GM19397 (cell line): ENCODE measurements around the gene RECQL5.
A peak's percentile ranks its signal among the peaks of the same experiment; 100 is the strongest.

Experiments
- ATAC-seq: cut with Tn5 transposase; IDR thresholded peaks from one replicate; pipeline ENCODE4 v1.9.1; 2021; ENCODE audit warnings: mild to moderate bottlenecking, moderate library complexity; ENCODE audit not compliant: unreplicated experiment

The RECQL5 gene

GRCh38 chr17:75634754-75635609 is 32.0 kb downstream of the RECQL5 start:
- no peak for ATAC-seq

GRCh38 chr17:75634376-75634740 is 32.6 kb downstream of the RECQL5 start:
- no peak for ATAC-seq

DNA sequence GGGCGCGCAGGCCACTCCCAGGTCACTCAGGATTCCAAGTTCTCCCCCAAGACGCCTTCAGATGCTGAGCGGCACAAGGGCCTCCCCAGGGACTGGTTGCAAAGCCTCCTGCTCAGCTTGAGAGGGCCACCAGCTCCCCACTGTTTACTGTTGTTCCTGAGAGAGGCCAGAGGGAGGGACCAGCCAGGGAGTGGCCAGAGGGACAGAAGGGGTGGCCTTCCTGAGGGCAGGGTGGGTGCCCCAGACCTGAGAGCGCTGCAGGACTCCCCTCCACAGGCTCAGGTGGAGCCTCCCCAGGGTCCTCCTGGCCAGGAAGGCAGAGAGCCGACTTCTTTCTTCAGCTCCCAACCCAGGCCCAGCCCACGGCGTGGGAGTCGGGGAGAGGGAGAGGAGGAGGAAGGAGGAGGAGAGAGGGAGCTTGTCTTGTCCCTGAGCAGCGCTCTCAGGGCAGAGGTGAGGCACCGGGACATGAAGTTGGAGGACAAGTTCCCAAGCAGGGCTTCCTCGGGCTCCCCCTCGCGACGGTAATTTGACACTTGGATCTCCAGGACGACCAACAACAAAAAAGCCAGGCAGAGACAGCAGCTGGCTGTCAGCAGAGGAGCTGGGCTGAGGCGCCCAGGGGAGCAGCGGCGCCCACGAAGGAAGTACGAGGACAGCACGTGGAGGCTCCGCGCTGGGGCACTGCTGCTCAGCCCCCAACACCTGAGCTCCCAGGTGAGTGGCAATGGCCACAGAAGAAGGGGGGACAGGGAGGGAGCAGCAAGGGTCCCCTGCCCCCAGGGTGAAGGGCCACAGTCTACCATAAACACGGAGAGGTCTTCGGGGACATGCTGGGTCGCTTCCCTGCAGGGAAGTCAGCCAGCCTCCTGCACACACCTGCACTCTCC is 33.2 kb downstream of the RECQL5 start:
- no peak for ATAC-seq

- ATAC-seq: peak; percentile 46
Observed at GRCh38 chr17:75632863-75633485, 34.0 kb downstream of the RECQL5 start, which contains the start of gene SMIM5. Gene SMIM5, plus strand, starts transcription at chr17:75633434. Its CDS starts 6,768 bp downstream, at chr17:75640202.

DNA sequence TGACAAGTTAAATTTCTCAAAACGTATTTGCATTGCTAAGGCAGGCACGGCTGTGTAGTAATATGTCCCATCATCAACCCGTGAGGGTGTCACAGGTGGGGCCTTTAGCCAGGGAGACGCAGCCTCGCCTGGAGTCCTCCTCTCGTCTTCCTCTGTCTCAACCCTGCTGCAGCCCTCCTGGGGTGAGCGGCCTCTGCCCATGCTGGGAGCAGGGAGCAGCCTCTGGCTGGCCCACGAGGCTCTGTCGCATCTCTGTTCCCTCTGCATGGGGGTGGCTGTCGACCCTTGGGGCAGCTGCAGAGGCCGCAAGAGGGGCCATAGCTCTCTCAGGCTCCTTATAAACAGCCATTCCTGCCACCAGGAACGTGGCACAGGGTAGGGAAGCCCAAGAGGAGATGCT is 34.5 kb downstream of the RECQL5 start:
- ATAC-seq: no peak

DNA sequence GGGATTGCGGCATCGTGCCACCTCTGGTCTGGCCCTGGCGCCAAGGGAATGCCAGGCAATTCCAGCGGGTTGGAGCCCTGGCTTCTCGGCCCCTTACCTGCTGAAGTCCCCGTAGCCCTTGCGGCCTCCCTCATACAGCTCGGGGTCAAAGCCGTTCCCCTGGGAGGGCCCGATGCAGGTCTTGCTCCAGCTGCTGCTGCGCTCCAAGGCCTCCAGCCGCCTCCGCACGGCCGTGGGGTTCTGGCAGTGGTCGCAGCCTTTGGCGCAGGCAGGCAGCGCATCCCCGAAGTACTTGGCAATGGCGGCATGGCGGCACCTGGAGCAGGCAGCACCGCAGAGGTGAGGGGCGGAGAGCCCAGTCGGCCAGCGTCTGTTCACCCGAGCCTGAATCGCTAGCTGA is 35.6 kb downstream of the RECQL5 start:
- no peak for ATAC-seq

DNA sequence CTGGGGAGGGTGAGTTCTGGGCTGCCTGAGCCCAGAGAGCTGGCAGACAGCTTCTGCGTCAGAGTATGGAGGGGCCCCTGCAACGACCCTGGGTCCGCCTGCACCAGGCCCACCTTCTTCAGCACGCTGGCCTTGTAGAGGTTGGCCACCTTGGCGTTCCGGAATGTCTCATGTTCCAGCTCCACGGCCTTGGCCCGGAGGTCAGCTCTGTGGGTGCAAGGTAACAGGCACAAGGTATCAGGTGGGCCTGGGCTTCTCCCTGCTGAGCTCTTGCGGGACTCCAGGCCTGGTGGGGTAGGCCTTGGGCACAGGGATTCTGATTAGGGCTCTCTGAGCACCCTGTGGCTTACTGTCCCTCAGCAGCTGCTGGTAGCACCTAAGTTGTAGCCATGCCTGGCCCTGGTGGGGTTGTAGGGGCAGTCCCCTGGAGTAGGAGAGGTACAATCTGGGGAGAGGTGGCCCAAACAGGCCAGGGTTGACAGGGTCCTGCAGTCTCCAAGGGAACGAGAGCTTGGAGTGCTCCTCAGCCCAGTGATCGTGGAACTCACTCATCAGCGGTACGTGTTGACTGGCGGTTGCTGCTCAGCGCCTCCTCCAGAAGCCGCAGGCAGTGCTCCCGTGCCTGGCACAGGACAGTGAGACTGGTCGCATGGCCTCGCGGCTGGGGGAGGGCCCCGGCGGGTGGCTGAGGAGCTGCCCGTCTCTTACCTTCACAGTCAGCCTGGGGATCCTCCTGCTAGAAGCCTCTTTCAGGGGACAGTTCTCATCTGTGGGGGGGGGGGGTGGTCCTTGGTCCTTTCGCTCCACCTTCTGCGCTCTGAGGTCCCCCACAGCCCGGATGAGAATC is 36.7 kb downstream of the RECQL5 start:
- ATAC-seq: no peak

DNA sequence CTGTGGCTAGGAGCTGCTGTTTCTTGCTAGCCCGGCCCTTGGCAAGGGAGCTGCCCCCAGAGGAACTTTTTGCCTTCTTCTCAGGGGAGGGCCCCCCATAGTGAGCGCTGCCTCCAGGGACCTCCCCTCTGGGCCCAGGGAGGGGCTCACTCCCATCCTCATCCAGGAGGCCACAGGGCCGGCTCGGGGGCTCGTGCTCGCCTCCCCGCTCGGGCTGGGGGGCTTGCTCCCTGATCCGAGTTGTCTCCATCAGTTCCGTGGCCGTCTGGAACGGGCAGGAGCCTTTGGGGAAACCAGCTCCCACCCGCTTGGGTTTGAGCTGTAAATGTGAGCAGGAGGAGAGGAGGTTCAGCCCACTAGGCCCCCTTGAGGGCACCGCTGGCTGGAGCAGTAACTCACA is 37.8 kb downstream of the RECQL5 start:
- no peak for ATAC-seq

- no peak for ATAC-seq
Observed at GRCh38 chr17:75628425-75628824, 38.5 kb downstream of the RECQL5 start.

- no peak for ATAC-seq
Observed at GRCh38 chr17:75627094-75627493, 39.9 kb downstream of the RECQL5 start.

DNA sequence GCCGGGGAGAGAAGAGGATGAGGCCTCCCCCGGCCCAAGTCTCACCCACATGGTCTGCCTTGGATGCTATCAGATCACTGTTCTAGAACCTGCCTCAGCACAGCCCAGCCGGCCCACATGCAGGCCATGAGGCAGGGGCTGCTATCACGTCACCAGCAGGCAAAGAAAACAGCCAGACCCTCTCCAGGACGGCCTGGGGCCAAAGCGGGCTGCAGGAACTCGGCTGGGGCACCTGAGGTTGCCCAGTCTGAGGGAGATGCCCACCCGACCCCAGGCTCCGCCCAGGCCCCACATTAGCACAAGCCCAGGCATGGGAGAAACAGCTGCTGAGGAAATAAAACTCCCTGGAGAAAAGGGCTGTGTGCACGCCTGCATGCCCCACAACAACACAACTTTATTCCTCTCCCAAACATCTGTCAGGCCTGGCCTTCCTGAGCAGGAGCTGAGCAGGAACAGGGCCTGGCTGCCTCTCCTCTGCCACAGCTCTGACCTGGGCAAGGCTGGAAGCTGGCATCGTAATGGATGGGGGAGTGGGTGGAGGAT is 40.4 kb downstream of the RECQL5 start:
- ATAC-seq: no peak

- no peak for ATAC-seq
Observed at GRCh38 chr17:75625813-75626486, 41.0 kb downstream of the RECQL5 start.

GRCh38 chr17:75624714-75625345 is 42.1 kb downstream of the RECQL5 start:
- no peak for ATAC-seq

- ATAC-seq: no peak
Observed at GRCh38 chr17:75624021-75624420, 42.9 kb downstream of the RECQL5 start.

DNA sequence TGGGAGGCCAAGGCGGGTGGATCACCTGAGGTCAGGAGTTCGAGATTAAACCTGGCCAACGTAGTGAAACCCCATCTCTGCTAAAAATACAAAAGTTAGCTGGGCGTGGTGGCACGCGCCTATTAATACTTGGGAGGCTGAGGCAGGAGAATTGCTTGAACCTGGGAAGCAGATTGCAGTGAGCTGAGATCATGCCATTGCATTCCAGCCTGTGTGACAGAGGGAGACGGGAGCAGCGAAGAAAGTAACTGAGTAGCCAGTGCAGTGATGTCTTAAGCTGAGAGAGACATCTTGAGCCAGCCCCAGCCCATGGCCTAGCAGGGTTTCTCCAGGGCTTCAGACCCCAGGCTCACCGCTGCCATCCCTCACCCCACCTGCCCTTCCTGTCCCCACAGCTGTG is 43.6 kb downstream of the RECQL5 start:
- ATAC-seq: no peak

GRCh38 chr17:75622771-75623273 is 44.1 kb downstream of the RECQL5 start:
- no peak for ATAC-seq

GRCh38 chr17:75622076-75622475 is 44.9 kb downstream of the RECQL5 start:
- ATAC-seq: no peak

- no peak for ATAC-seq
Observed at GRCh38 chr17:75621489-75621888, 45.5 kb downstream of the RECQL5 start.
